ENCODE results near the gene UVRAG. TPM values are rescaled to one million over a fixed set of nuclear protein-coding genes. Genes with fewer than 3 reads are reported as not detected.

UVRAG gene
- total RNA-seq, 1 donor from 2014 or later = 20.2 TPM

DNA sequence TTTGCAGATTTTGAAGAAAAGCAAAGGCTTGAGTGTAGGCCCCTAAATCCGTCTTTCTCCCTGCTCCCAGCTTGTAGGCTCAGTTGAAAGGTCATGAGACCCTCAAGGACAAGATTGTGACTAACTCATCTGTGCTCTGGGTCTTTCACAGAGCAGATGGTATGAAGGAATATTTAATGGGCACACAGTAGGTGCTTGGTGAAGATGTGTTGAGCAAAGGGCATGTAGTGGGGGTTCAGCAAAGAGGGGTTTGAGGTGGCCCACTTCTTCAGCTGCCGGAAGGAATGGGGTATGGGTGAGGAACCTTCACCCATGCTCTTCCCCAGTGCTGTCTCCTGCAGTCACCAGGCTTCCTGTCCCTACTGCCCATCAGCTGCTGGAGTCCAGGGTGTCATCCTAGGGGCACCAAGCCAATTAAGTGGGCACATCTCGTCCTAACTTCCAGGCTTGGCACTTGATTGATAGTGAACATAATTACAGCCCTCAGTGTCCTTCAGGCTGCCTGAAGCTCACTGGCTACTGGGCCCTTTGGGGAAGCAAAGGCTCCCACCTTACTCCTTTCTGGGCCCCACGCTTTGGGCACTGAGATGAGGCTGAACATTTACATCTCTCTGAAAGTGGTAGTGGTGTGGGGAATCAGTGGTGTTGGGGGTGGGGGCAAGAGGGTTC, 31.5 kb upstream of the UVRAG start:
- Mint-ChIP-seq H3K36me3 (ENCODE audit: unreplicated experiment) (no peaks in the 10 kb centered on the region), H3K4me3 (ENCODE audit: unreplicated experiment) (no peak overlapping the region), H3K4me1 (ENCODE audit: unreplicated experiment) (no peaks in the 10 kb centered on the region), H3K9me3 (ENCODE audit: unreplicated experiment) (no peaks in the 10 kb centered on the region), H3K27me3 (ENCODE audit: unreplicated experiment) (no peaks in the 10 kb centered on the region), H3K27ac (ENCODE audit: unreplicated experiment) (no peak overlapping the region)
- no peak for TF ChIP-seq CTCF (IDR thresholded peaks at IDR 0.05)
- no peak for DNase-seq (ENCODE audit: extremely low spot score, unreplicated experiment)

DNA sequence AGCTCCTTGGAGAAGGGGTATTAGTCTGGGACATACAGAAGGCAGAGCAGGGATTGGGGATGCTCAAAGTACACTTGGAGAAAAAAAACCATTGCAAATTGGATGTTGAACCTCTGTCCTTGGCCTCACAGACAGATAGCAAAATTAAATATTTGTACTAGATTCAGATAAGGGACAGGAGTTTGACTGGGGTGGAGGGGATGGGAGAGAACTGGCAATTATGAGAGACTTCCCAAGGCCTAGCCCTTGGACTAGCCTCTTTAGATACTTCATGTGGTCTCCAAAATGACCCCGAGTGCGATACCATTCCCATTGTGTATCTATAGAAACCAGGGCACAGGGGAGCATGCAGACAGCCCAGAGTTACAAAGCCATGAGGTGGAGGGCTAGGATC, 30.9 kb upstream of the UVRAG start:
- H3K36me3 Mint-ChIP-seq (ENCODE audit: unreplicated experiment) = no peaks in the 10 kb centered on the region
- no peak overlapping the region for H3K27ac Mint-ChIP-seq (ENCODE audit: unreplicated experiment)

GRCh38 chr11:75784506-75784905, 30.5 kb upstream of the UVRAG start:
- no peaks in the 10 kb centered on the region for H3K4me1 Mint-ChIP-seq (ENCODE audit: unreplicated experiment)
- H3K27me3 Mint-ChIP-seq (ENCODE audit: unreplicated experiment) = no peaks in the 10 kb centered on the region
- H3K4me3 Mint-ChIP-seq (ENCODE audit: unreplicated experiment) = no peak overlapping the region
- DNase-seq (ENCODE audit: extremely low spot score, unreplicated experiment) = no peak
- no peaks in the 10 kb centered on the region for H3K9me3 Mint-ChIP-seq (ENCODE audit: unreplicated experiment)
- no peaks in the 10 kb centered on the region for H3K36me3 Mint-ChIP-seq (ENCODE audit: unreplicated experiment)
- no peak overlapping the region for H3K27ac Mint-ChIP-seq (ENCODE audit: unreplicated experiment)
- TF ChIP-seq CTCF (IDR thresholded peaks at IDR 0.05) = no peak

More for the DNA sequence above, 30.9 kb upstream of the UVRAG start:
- Mint-ChIP-seq H3K4me1 (ENCODE audit: unreplicated experiment) (no peaks in the 10 kb centered on the region), H3K27me3 (ENCODE audit: unreplicated experiment) (no peaks in the 10 kb centered on the region), H3K4me3 (ENCODE audit: unreplicated experiment) (no peak overlapping the region), H3K9me3 (ENCODE audit: unreplicated experiment) (no peaks in the 10 kb centered on the region)
- DNase-seq (ENCODE audit: extremely low spot score, unreplicated experiment) = no peak
- TF ChIP-seq CTCF (IDR thresholded peaks at IDR 0.05) = no peak

DNA sequence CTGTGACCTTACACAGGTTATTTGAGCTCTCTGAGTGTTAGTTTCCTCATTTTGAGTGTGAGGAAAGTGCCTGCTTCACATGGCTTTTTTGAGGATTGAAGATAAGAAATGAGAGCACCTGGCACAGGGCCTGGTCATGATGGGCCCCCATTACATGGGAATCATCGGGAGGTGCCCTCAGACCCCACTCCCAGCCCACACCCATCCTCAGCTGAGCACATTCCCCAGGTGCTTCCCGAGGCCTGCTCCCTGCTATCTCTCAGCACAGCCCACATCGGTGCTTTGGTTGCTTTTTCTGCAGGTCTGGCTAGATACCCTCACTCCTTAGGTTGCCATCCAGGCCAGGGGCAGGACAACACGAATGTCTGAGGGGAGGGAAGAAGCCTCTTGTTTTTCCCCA, 29.8 kb upstream of the UVRAG start:
- Mint-ChIP-seq H3K27ac (ENCODE audit: unreplicated experiment) (no peak overlapping the region), H3K27me3 (ENCODE audit: unreplicated experiment) (no peaks in the 10 kb centered on the region), H3K9me3 (ENCODE audit: unreplicated experiment) (no peaks in the 10 kb centered on the region), H3K4me3 (ENCODE audit: unreplicated experiment) (no peak overlapping the region), H3K36me3 (ENCODE audit: unreplicated experiment) (no peaks in the 10 kb centered on the region), H3K4me1 (ENCODE audit: unreplicated experiment) (no peaks in the 10 kb centered on the region)
- no peak for TF ChIP-seq CTCF (IDR thresholded peaks at IDR 0.05)
- no peak for DNase-seq (ENCODE audit: extremely low spot score, unreplicated experiment)

GRCh38 chr11:75786101-75786736, 28.8 kb upstream of the UVRAG start:
- H3K9me3 Mint-ChIP-seq (ENCODE audit: unreplicated experiment) = no peaks in the 10 kb centered on the region
- no peaks in the 10 kb centered on the region for H3K4me1 Mint-ChIP-seq (ENCODE audit: unreplicated experiment)
- no peak for DNase-seq (ENCODE audit: extremely low spot score, unreplicated experiment)
- H3K27me3 Mint-ChIP-seq (ENCODE audit: unreplicated experiment) = no peaks in the 10 kb centered on the region
- H3K27ac Mint-ChIP-seq (ENCODE audit: unreplicated experiment) = no peak overlapping the region
- no peak overlapping the region for H3K4me3 Mint-ChIP-seq (ENCODE audit: unreplicated experiment)
- no peaks in the 10 kb centered on the region for H3K36me3 Mint-ChIP-seq (ENCODE audit: unreplicated experiment)
- no peak for TF ChIP-seq CTCF (IDR thresholded peaks at IDR 0.05)

All from osteocyte (in vitro differentiated cells).